Naive thymus-derived CD4-positive, alpha-beta T cell (primary cell): ENCODE data around the gene PTGER1. TPM values are rescaled to one million over a fixed set of nuclear protein-coding genes. Genes with fewer than 3 reads are reported as not detected.

Experiments
- polyA plus RNA-seq, 2 donors: library from polyadenylated mRNA; unstranded; fragments of 300-500 nt; fragmentation: Illumina TruSeq; gene quantifications; one replicate each; pipeline ENCODE4 v1.2.3, GENCODE V29; 2021
- total RNA-seq, 6 experiments: library from RNA in 5 of 6; stranded (reverse) in 5 of 6; gene quantifications; 1 replicate in 5 of 6; 2 replicates in 1 of 6; pipeline ENCODE4 v1.2.3 and lab custom pipeline; 2021 to 2026

PTGER1 gene
- total and polyA plus RNA-seq, 7 experiments from 2014 or later: 0.46 TPM; not detected in 6

Other genes starting within 250 kb of the PTGER1 start
- 1,000 to 10,000 TPM in 1 of 5 experiments, 100 to 1,000 TPM in 4; 128 to 1,529 (median 215) TPM for gene ADGRE5, start 93.9 kb downstream of the PTGER1 start, total RNA-seq
- 100 to 1,000 TPM; 122 to 214 TPM for gene ADGRE5, start 93.9 kb downstream of the PTGER1 start, polyA plus RNA-seq
- gene DDX39A, start 56.0 kb downstream of the PTGER1 start, total RNA-seq: 100 to 1,000 TPM; 135 to 288 (median 215) TPM
- gene DDX39A, start 56.0 kb downstream of the PTGER1 start, polyA plus RNA-seq: 100 to 1,000 TPM in 1 of 2 donors, 10 to 100 TPM in 1; 98.6 to 134 TPM
- 100 to 1,000 TPM; 194 to 211 (median 206) TPM for gene PKN1, start 42.0 kb downstream of the PTGER1 start, total RNA-seq
- 10 to 100 TPM; 47.2 to 88.2 TPM for gene PKN1, start 42.0 kb downstream of the PTGER1 start, polyA plus RNA-seq
- gene GIPC1, start 20.8 kb upstream of the PTGER1 start, total RNA-seq: 10 to 100 TPM; 21.3 to 45.4 (median 24.7) TPM
- gene GIPC1, start 20.8 kb upstream of the PTGER1 start, polyA plus RNA-seq: 10 to 100 TPM; 34.0 to 46.1 TPM
- 100 to 1,000 TPM in 4 of 5 experiments, 10 to 100 TPM in 1; 87.4 to 574 (median 177) TPM for gene DNAJB1, start 43.0 kb upstream of the PTGER1 start, total RNA-seq
- gene DNAJB1, start 43.0 kb upstream of the PTGER1 start, polyA plus RNA-seq: 100 to 1,000 TPM; 221 to 307 TPM
- gene TECR, start 54.2 kb upstream of the PTGER1 start, total RNA-seq: 100 to 1,000 TPM; 123 to 218 (median 150) TPM
- 100 to 1,000 TPM; 290 to 325 TPM for gene TECR, start 54.2 kb upstream of the PTGER1 start, polyA plus RNA-seq
- 100 to 1,000 TPM in 1 of 5 experiments, 10 to 100 TPM in 4; 50.6 to 129 (median 63.4) TPM for gene NDUFB7, start 96.7 kb upstream of the PTGER1 start, total RNA-seq
- gene NDUFB7, start 96.7 kb upstream of the PTGER1 start, polyA plus RNA-seq: 100 to 1,000 TPM; 194 to 210 TPM
- gene CLEC17A, start 107.7 kb upstream of the PTGER1 start, total RNA-seq: under 1 TPM in 1 of 5 experiments, not detected in 4; 0.83 TPM
- gene CLEC17A, start 107.7 kb upstream of the PTGER1 start, polyA plus RNA-seq: under 1 TPM; 0.13 TPM
- gene ADGRE3, start 199.5 kb upstream of the PTGER1 start, total RNA-seq: 1 to 10 TPM in 2 of 5 experiments, not detected in 3; 1.0 to 4.9 TPM
- not detected for gene ADGRE3, start 199.5 kb upstream of the PTGER1 start, polyA plus RNA-seq
- gene ZNF333, start 214.7 kb upstream of the PTGER1 start, total RNA-seq: 10 to 100 TPM; 15.4 to 56.3 (median 34.7) TPM
- 10 to 100 TPM in 1 of 2 donors, 1 to 10 TPM in 1; 9.1 to 10.0 TPM for gene ZNF333, start 214.7 kb upstream of the PTGER1 start, polyA plus RNA-seq